DOHH2 (cell line): ENCODE data around the gene RAD9A.

Experiments used
- H3F3A ChIP-seq: fragments of 200-600 bp; sonication (generic), shearing (Covaris generic); 2 replicates; pipeline ENCODE4 v1.6.0; 2016; ENCODE audit warnings: antibody characterized with exemption, mild to moderate bottlenecking; ENCODE audit not compliant: control insufficient read depth, insufficient read depth
- H3K27ac ChIP-seq: fragments of 200-600 bp; sonication (generic); 2 replicates; pipeline ENCODE4 v1.5.1; 2014; ENCODE audit warnings: low read depth, mild to moderate bottlenecking, low read length, moderate library complexity
- H3K27me3 ChIP-seq: fragments of 200-600 bp; sonication (generic); 2 replicates; pipeline ENCODE4 v1.6.1; 2014; ENCODE audit warnings: mild to moderate bottlenecking, low read length, mixed read lengths; ENCODE audit not compliant: control insufficient read depth
- H3K36me3 ChIP-seq: fragments of 200-600 bp; sonication (generic); 2 replicates; pipeline ENCODE4 v1.6.1; 2014; ENCODE audit warnings: mild to moderate bottlenecking, low read length, moderate library complexity, mixed read lengths; ENCODE audit not compliant: control insufficient read depth
- H3K4me1 ChIP-seq: fragments of 200-600 bp; sonication (generic); 2 replicates; pipeline ENCODE4 v1.6.1; 2014; ENCODE audit warnings: mild to moderate bottlenecking, low read length, mixed read lengths; ENCODE audit not compliant: control insufficient read depth
- H3K4me2 ChIP-seq: fragments of 200-600 bp; sonication (generic); 2 replicates; pipeline ENCODE4 v1.6.0; 2014; ENCODE audit warnings: mild to moderate bottlenecking, low read length, moderate library complexity
- H3K4me3 ChIP-seq: fragments of 200-600 bp; sonication (generic); 2 replicates; pipeline ENCODE4 v1.5.1; 2014; ENCODE audit warnings: mild to moderate bottlenecking, low read length, mixed read lengths
- H3K79me2 ChIP-seq: fragments of 200-600 bp; sonication (generic); 2 replicates; pipeline ENCODE4 v1.6.1; 2014; ENCODE audit warnings: mild to moderate bottlenecking, low read length, mixed read lengths; ENCODE audit not compliant: control insufficient read depth
- H3K9me2 ChIP-seq: fragments of 200-600 bp; sonication (generic); replicated peaks from 2 replicates; pipeline ENCODE4 v1.6.1; 2014; ENCODE audit warnings: mild to moderate bottlenecking, low read length, mixed read lengths; ENCODE audit not compliant: control insufficient read depth
- H3K9me3 ChIP-seq: fragments of 200-600 bp; sonication (generic); 2 replicates; pipeline ENCODE4 v1.6.1; 2014; ENCODE audit warnings: antibody characterized with exemption, low read length, mixed read lengths; ENCODE audit not compliant: control insufficient read depth, insufficient read depth
- H4K20me1 ChIP-seq: fragments of 200-600 bp; sonication (generic); 2 replicates; pipeline ENCODE4 v1.6.0; 2014; ENCODE audit warnings: low read depth, mild to moderate bottlenecking, antibody characterized with exemption, low read length, moderate library complexity; ENCODE audit not compliant: control insufficient read depth, insufficient read depth
- CTCF ChIP-seq: fragments of 200-600 bp; sonication (generic); IDR thresholded peaks from one replicate; pipeline ENCODE4 v1.5.1; 2014; ENCODE audit warnings: antibody characterized with exemption, mild to moderate bottlenecking, low read depth, low read length; ENCODE audit not compliant: poor library complexity, severe bottlenecking
- EZH2phosphoT487 ChIP-seq: fragments of 200-600 bp; sonication (generic); IDR thresholded peaks from 2 replicates; pipeline ENCODE4 v1.6.1; 2017; ENCODE audit warnings: borderline replicate concordance, mild to moderate bottlenecking, antibody characterized with exemption, low read length, moderate library complexity, mixed read lengths

RAD9A gene

GRCh38 chr11:67382276-67383136, 9.3 kb upstream of the RAD9A start:
- Histone ChIP-seq H3K4me1 (peaks cover 54% of the 10 kb centered on the region), H3K27me3 (0 out of 2 replicates have a peak, but pooled peaks cover 3% of the 10 kb centered on the region), H3K27ac (peak overlapping the region; percentile 85; the same call in 1 of the 2 replicates), H3K4me2 (peak overlapping the region; percentile 88), H4K20me1 (no peaks in the 10 kb centered on the region), H3K9me2 (no peaks in the 10 kb centered on the region), H3F3A (peaks cover 6% of the 10 kb centered on the region; the same call in 1 of the 2 replicates), H3K9me3 (no peaks in the 10 kb centered on the region), H3K79me2 (no peaks in the 10 kb centered on the region), H3K4me3 (peak overlapping the region; percentile 67; the same call in 1 of the 2 replicates), H3K36me3 (no peaks in the 10 kb centered on the region)
- no peak for TF ChIP-seq EZH2phosphoT487
- peak; percentile 94 for TF ChIP-seq CTCF

GRCh38 chr11:67384851-67385366, 6.9 kb upstream of the RAD9A start:
- Histone ChIP-seq H3K9me2 (no peaks in the 10 kb centered on the region), H3K36me3 (no peaks in the 10 kb centered on the region), H3F3A (0 out of 2 replicates have a peak, but pooled peaks cover 4% of the 10 kb centered on the region), H3K79me2 (peaks cover 2% of the 10 kb centered on the region), H3K27ac (no peak overlapping the region), H3K4me1 (peaks cover 43% of the 10 kb centered on the region), H3K9me3 (no peaks in the 10 kb centered on the region), H3K4me2 (no peak overlapping the region), H4K20me1 (no peaks in the 10 kb centered on the region), H3K27me3 (0 out of 2 replicates have a peak, but pooled peaks cover 3% of the 10 kb centered on the region), H3K4me3 (no peak overlapping the region)
- TF ChIP-seq CTCF (no peak), EZH2phosphoT487 (no peak)

GRCh38 chr11:67387069-67387468, 4.7 kb upstream of the RAD9A start:
- no peaks in the 10 kb centered on the region for H3K9me3 ChIP-seq
- no peaks in the 10 kb centered on the region for H3K9me2 ChIP-seq
- H3F3A ChIP-seq: no peaks in the 10 kb centered on the region
- TF ChIP-seq CTCF (no peak), EZH2phosphoT487 (no peak)
- H3K27me3 ChIP-seq: 0 out of 2 replicates have a peak, but pooled peaks cover 3% of the 10 kb centered on the region
- H3K4me3 ChIP-seq: no peak overlapping the region
- peaks cover 17% of the 10 kb centered on the region for H3K79me2 ChIP-seq
- H3K36me3 ChIP-seq: peaks cover 2% of the 10 kb centered on the region; the same call in 1 of the 2 replicates
- H4K20me1 ChIP-seq: no peaks in the 10 kb centered on the region
- H3K4me1 ChIP-seq: peaks cover 32% of the 10 kb centered on the region
- H3K27ac ChIP-seq: no peak overlapping the region
- no peak overlapping the region; the same call in 1 of the 2 replicates for H3K4me2 ChIP-seq
